Right renal cortex interstitium (tissue), 3 donors: ENCODE data around the gene CUEDC2. TPM values are rescaled to one million over a fixed set of nuclear protein-coding genes. Genes with fewer than 3 reads are reported as not detected.

ENCODE experiments used
- DNase-seq, 3 donors: peaks; one replicate each; pipeline ENCODE4 v3.0.0-alpha.2; 2013; ENCODE audit warnings: low read depth in 3 of 3, low spot score in 2 of 3
- polyA plus RNA-seq, 3 donors: library from polyadenylated mRNA; unstranded; fragments of 120-200 nt; gene quantifications; one replicate each; pipeline ENCODE4 v1.2.1, GENCODE V29; 2013; ENCODE audit not compliant: insufficient read length in 3 of 3

The CUEDC2 gene
- polyA plus RNA-seq, 3 donors: 72.0 to 78.2 (median 72.9) TPM

- DNase-seq: no peak
Observed at GRCh38 chr10:102425444-102425843, 6.9 kb downstream of the CUEDC2 start.

GRCh38 chr10:102424916-102425315 lies 7.5 kb downstream of the CUEDC2 start:
- no peak for DNase-seq

- DNase-seq: no peak
Observed at GRCh38 chr10:102424145-102424544, 8.2 kb downstream of the CUEDC2 start.

- DNase-seq: no peak
Observed at GRCh38 chr10:102423372-102423968, 8.9 kb downstream of the CUEDC2 start.

- no peak for DNase-seq
Observed at GRCh38 chr10:102422545-102423129, 9.7 kb downstream of the CUEDC2 start.

GRCh38 chr10:102421757-102422512 lies 10.4 kb downstream of the CUEDC2 start:
- DNase-seq: no peak

GRCh38 chr10:102421507-102421756 lies 10.9 kb downstream of the CUEDC2 start:
- no peak for DNase-seq

- DNase-seq: peak; percentile 97
Observed at GRCh38 chr10:102420714-102421506, 11.5 kb downstream of the CUEDC2 start, which contains the start of gene FBXL15. Gene FBXL15 (plus strand): TSS chr10:102420836. CDS start chr10:102421130, 294 bp downstream.

- DNase-seq: no peak
Observed at GRCh38 chr10:102420181-102420713, 12.1 kb downstream of the CUEDC2 start.

- DNase-seq: no peak
Observed at GRCh38 chr10:102419269-102420180, 12.8 kb downstream of the CUEDC2 start.

GRCh38 chr10:102418622-102419268 lies 13.6 kb downstream of the CUEDC2 start, which contains the start of gene PSD:
Gene PSD (minus strand): TSS chr10:102418785. CDS start chr10:102417038, 1,747 bp downstream.
- no peak for DNase-seq

GRCh38 chr10:102416695-102417094 lies 15.7 kb downstream of the CUEDC2 start:
- DNase-seq: no peak

GRCh38 chr10:102416283-102416682 lies 16.1 kb downstream of the CUEDC2 start:
- no peak for DNase-seq

GRCh38 chr10:102414749-102415148 lies 17.6 kb downstream of the CUEDC2 start:
- no peak for DNase-seq

GRCh38 chr10:102413806-102414561 lies 18.4 kb downstream of the CUEDC2 start:
- no peak for DNase-seq

GRCh38 chr10:102413053-102413705 lies 19.2 kb downstream of the CUEDC2 start:
- DNase-seq: no peak

- no peak for DNase-seq
Observed at GRCh38 chr10:102412293-102412692, 20.1 kb downstream of the CUEDC2 start.
